Transverse colon (tissue), 4 donors: ENCODE measurements around the gene MARS1. TPM values are rescaled to one million over a fixed set of nuclear protein-coding genes. Genes with fewer than 3 reads are reported as not detected.

ENCODE experiments used
- DNase-seq: peaks from one replicate; pipeline ENCODE4 v3.0.0-alpha.2; 2019
- H3K27ac ChIP-seq, 4 donors: fragments of 200-600 bp; sonication (generic); 2 replicates each; pipeline ENCODE4 v1.5.1; 2016 to 2018; ENCODE audit warnings: inconsistent platforms in 4 of 4
- H3K27me3 ChIP-seq: fragments of 200-600 bp; sonication (generic); 2 replicates; pipeline ENCODE4 v1.5.1; 2017; ENCODE audit warnings: inconsistent platforms
- H3K36me3 ChIP-seq, 4 donors: fragments of 200-600 bp; sonication (generic); 2 replicates each; pipeline ENCODE4 v1.5.1; 2017 to 2019; ENCODE audit warnings: inconsistent platforms in 4 of 4
- H3K4me1 ChIP-seq, 4 donors: fragments of 200-600 bp; sonication (generic); 2 replicates each; pipeline ENCODE4 v1.5.1; 2017 to 2020; ENCODE audit warnings: inconsistent platforms in 4 of 4
- H3K4me3 ChIP-seq, 4 donors: fragments of 200-600 bp; sonication (generic); 1 replicate in 1 of 4; 2 replicates in 3 of 4; pipeline versions ENCODE4 v1.5.1 to v1.6.1; 2017 to 2019; ENCODE audit warnings: inconsistent platforms in 4 of 4
- H3K9me3 ChIP-seq, 2 donors: fragments of 200-600 bp; sonication (generic); 2 replicates each; pipeline ENCODE4 v1.5.1; 2017 to 2019; ENCODE audit warnings: inconsistent platforms in 2 of 2
- CTCF ChIP-seq, 5 experiments: fragments of 200-600 bp in 3 of 5; fragments of 450-650 bp in 2 of 5; sonication (generic) in 3 of 5; IDR thresholded peaks; 1 replicate in 2 of 5; 2 replicates in 3 of 5; pipeline ENCODE4 v1.5.1; 2016 to 2017; ENCODE audit warnings: antibody characterized with exemption in 5 of 5, inconsistent platforms in 3 of 5, mild to moderate bottlenecking in 2 of 5, moderate library complexity in 1 of 5
- EP300 ChIP-seq: sonication (generic); formaldehyde crosslinking; IDR thresholded peaks from one replicate; pipeline ENCODE4 v1.6.1; 2017; ENCODE audit warnings: antibody characterized with exemption, low read depth
- POLR2A ChIP-seq: fragments of 450-650 bp; IDR thresholded peaks from one replicate; pipeline ENCODE4 v1.6.1; 2016; ENCODE audit warnings: antibody characterized with exemption, mild to moderate bottlenecking, moderate library complexity
- POLR2AphosphoS5 ChIP-seq, 3 donors: sonication (generic); formaldehyde crosslinking; IDR thresholded peaks; one replicate each; pipeline ENCODE4 v1.6.1; 2016; ENCODE audit warnings: antibody characterized with exemption in 3 of 3
- WGBS, 2 donors: methylation state at CpG; one replicate each; pipeline ENCODE4 v1.1.5; 2018; ENCODE audit warnings: low coverage in 1 of 2; 5-methylcytosine and 5-hydroxymethylcytosine counted together
- in situ Hi-C, 4 donors: fragments of 200-750 bp; cut with MboI; loops; one replicate each; pipeline versions ENCODE4 v1.15.0 to v1.15.1; 2017; ENCODE audit warnings: low sequenced_read_pairs in 3 of 4, low pct_ligation_motif_present in 1 of 4, low pct_unique_long_range_greater_than_20kb in 1 of 4
- intact Hi-C: fragments of 100-400 bp; cut with DNase I; formaldehyde crosslinking; loops from one replicate; pipeline ENCODE4 v1.15.1; 2023; ENCODE audit warnings: low total_unique reads
- total RNA-seq, 4 donors: library from RNA; depleted of rRNA; stranded (reverse); fragments of >200 nt; gene quantifications; one replicate each; pipeline ENCODE4 v1.1.0, GENCODE V29; 2016

MARS1 gene
- total RNA-seq, 4 donors from 2014 or later, result 39.0 to 184 (median 103) TPM

GRCh38 chr12:57518920-57519795 is 31.3 kb downstream of the MARS1 start:
- H3K4me3 ChIP-seq, result peak overlapping the region; percentile 60 to 88 (median 72)
- H3K9me3 ChIP-seq, result no peaks in the 10 kb centered on the region
- intact Hi-C loops (no loop called here), in situ Hi-C loops (no loop called here)
- no peak for TF ChIP-seq CTCF (IDR thresholded peaks at IDR 0.05)
- TF ChIP-seq EP300, result no peak
- no peak for TF ChIP-seq POLR2AphosphoS5 (IDR thresholded peaks at IDR 0.05)
- TF ChIP-seq POLR2A, result no peak
- H3K27me3 ChIP-seq, result no peaks in the 10 kb centered on the region
- peak; percentile 23 for DNase-seq
- H3K27ac ChIP-seq, result peak overlapping the region; percentile 97 to 100 (median 98)
- H3K36me3 ChIP-seq, result peaks cover 0 to 32% (median 10%) of the 10 kb centered on the region in 4 donors
- 31 to 86% methylated on average over 2 to 6 of the region's 7 CpGs for WGBS, 2 donors
- H3K4me1 ChIP-seq, result peaks cover 35 to 52% (median 46%) of the 10 kb centered on the region in 4 donors

DNA sequence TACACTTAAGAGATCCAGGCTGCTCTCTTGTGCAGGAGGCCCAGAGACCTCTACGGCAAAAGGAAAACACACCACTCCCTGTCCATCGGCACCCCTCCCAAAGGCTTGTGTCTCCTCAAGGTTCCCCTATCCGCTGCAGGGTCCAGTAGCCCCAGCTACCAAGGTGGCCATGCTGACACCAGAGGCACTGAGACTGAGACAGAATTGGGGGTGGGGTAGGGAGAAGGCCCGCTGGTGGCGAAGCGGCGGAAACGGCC is 31.9 kb downstream of the MARS1 start:
- Histone ChIP-seq H3K27ac (peak overlapping the region; percentile 97 to 100 (median 98)), H3K4me1 (peaks cover 38 to 57% (median 52%) of the 10 kb centered on the region in 4 donors), H3K9me3 (no peaks in the 10 kb centered on the region), H3K27me3 (no peaks in the 10 kb centered on the region), H3K4me3 (peak overlapping the region; percentile 60 to 88 (median 72)), H3K36me3 (peaks cover 0 to 28% (median 10%) of the 10 kb centered on the region in 4 donors)
- TF ChIP-seq CTCF (IDR thresholded peaks at IDR 0.05) (no peak), POLR2A (no peak), POLR2AphosphoS5 (IDR thresholded peaks at IDR 0.05) (no peak), EP300 (no peak)
- intact Hi-C loops (no loop called here), in situ Hi-C loops (no loop called here)
- DNase-seq, result no peak
- 0% methylated on average over 7 of the region's 8 CpGs; no CpG with 5 or more reads in 1 of the 2 donors for WGBS, 2 donors

DNA sequence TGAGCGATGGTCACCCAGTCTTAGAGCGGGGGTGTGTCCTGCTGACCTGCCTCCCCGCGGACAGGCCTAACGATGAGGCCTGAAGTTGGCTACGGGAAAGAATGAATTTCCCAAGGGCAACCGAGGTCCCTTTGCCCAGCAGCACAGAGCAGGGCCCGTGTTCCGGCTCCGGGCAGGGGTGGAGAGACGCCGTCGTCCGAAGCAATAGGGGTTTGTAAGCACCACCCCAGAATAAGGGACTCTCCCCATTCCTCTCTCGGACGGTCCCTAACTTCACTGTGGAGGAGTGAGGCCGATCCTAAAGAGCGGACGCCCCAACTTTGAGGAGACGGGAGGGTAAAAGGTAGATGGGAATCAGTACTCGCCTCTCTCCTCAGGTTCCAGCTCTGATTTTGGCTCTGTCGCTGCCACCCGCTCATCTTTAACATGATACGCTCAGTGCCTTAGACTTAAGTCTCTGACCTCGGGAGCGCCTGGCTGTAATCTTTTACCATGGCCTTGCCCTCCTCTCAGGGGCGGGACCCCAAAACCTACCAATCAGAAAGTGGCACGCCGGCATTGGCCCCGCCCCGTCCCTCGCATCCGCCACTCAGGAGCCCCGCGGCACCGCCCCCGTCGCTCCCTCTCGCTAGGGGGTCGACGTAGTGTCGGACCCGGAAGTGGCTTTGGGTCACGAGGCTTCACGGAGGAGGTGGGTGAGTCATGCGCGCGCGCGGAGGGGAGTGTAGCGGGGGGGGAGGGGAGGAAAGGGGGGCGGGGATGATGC is 32.4 kb downstream of the MARS1 start, which contains the start of gene DDIT3:
Gene DDIT3, minus strand, starts transcription at position 462 of the 766 bp plus-strand sequence. CDS start 3,108 bp downstream, outside the sequence.
- H3K4me1 ChIP-seq, result peaks cover 42 to 63% (median 56%) of the 10 kb centered on the region in 4 donors
- H3K9me3 ChIP-seq, result no peaks in the 10 kb centered on the region
- no peaks in the 10 kb centered on the region for H3K27me3 ChIP-seq
- H3K27ac ChIP-seq, result peak within 1 kb of the TSS; percentile 97 to 100 (median 98)
- TF ChIP-seq EP300 (peak; percentile 80), CTCF (IDR thresholded peaks at IDR 0.05) (no peak), POLR2A (peak; percentile 100), POLR2AphosphoS5 (IDR thresholded peaks at IDR 0.05) (peak; percentile 100)
- in situ Hi-C loops (no loop called here), intact Hi-C loops (no loop called here)
- H3K4me3 ChIP-seq, result peak within 1 kb of the TSS; percentile 60 to 88 (median 72)
- peaks cover 0 to 23% (median 10%) of the 10 kb centered on the region in 4 donors for H3K36me3 ChIP-seq
- WGBS, 2 donors, result 1% methylated on average over 43 of the region's 52 CpGs; no CpG with 5 or more reads in 1 of the 2 donors
- DNase-seq, result peak; percentile 100

DNA sequence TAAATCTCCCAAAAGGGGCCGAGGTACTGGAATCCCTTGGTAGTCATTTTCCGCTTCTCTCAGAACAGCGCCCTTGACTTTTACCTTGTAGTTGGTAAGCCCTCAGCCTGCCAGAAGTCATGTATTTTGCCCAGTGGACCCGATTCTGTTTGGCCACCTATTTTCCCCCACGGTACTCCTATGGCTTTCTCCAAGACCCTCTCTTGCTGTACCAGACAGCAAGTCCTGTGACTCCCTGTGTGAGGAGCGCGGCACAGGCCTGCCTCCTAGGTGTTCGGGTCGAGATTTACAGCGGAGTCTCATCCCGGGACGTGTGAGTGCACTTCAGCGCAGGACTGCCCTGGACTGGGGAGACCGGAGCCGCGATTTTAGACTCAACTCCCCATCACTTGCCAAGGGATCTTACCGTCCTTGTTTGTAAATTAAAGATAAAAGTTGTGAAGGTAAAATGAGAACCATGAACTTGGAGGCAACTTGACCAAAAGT is 33.7 kb downstream of the MARS1 start:
- no peak for TF ChIP-seq POLR2A
- 25 to 40% methylated on average over 5 to 17 of the region's 17 CpGs for WGBS, 2 donors
- Histone ChIP-seq H3K27me3 (no peaks in the 10 kb centered on the region), H3K27ac (peak overlapping the region; percentile 97 to 100 (median 98)), H3K4me3 (peak overlapping the region in 2 of 4 donors; percentile 76 to 81), H3K4me1 (peaks cover 42 to 71% (median 58%) of the 10 kb centered on the region in 4 donors), H3K9me3 (no peaks in the 10 kb centered on the region), H3K36me3 (peaks cover 0 to 22% (median 4%) of the 10 kb centered on the region in 4 donors)
- intact Hi-C loops, result no loop called here
- in situ Hi-C loops, result no loop called here
- peak; percentile 58 for DNase-seq
